WTC11 (cell line): ENCODE results near the gene KITLG. TPM values are rescaled to one million over a fixed set of nuclear protein-coding genes. Genes with fewer than 3 reads are reported as not detected.

Source experiments
- ATAC-seq: fragments of 200-7000 bp; cut with Tn5 transposase; 2 replicates; pipeline ENCODE4 v1.10.0; 2021; ENCODE audit warnings: mild to moderate bottlenecking, moderate library complexity
- CTCF ChIA-PET: fragments of 300-600 bp; sonication (Branson Sonifier 250); formaldehyde crosslinking; loops from one replicate; lab custom pipeline; 2021; ENCODE audit warnings: antibody characterized with exemption; lab: Charles Lee
- POLR2A ChIA-PET: fragments of 350-600 bp; sonication (Branson Sonifier 250); formaldehyde crosslinking; loops from one replicate; lab custom pipeline; 2021; ENCODE audit warnings: antibody characterized with exemption; lab: Charles Lee
- DNase-seq: peaks from one replicate; pipeline ENCODE4 v3.0.0; 2021; ENCODE audit warnings: low spot score
- H3K27ac Mint-ChIP-seq: 2 replicates; pipeline ENCODE4 v1.8.0; 2021; ENCODE audit warnings: mixed read lengths
- H3K27me3 Mint-ChIP-seq: 2 replicates; pipeline ENCODE4 v1.8.0; 2021; ENCODE audit warnings: low read depth, mild to moderate bottlenecking, moderate library complexity, mixed read lengths
- H3K36me3 Mint-ChIP-seq: 2 replicates; pipeline ENCODE4 v1.8.0; 2021; ENCODE audit warnings: mixed read lengths
- H3K4me1 Mint-ChIP-seq: 2 replicates; pipeline ENCODE4 v1.8.0; 2022; ENCODE audit warnings: mixed read lengths
- H3K4me3 Mint-ChIP-seq: 2 replicates; pipeline ENCODE4 v1.8.0; 2021; ENCODE audit warnings: mild to moderate bottlenecking, moderate library complexity, mixed read lengths
- H3K9me3 Mint-ChIP-seq: 2 replicates; pipeline ENCODE4 v1.8.0; 2021; ENCODE audit warnings: mixed read lengths
- E2F1 ChIP-seq: sonication (generic); formaldehyde crosslinking; IDR thresholded peaks from 2 replicates; pipeline ENCODE4 v1.8.0; 2022; ENCODE audit warnings: mild to moderate bottlenecking, missing genetic modification reagents
- E2F4 ChIP-seq: sonication (generic); formaldehyde crosslinking; IDR thresholded peaks from 2 replicates; pipeline ENCODE4 v1.8.1; 2022; ENCODE audit warnings: low read depth, mild to moderate bottlenecking, moderate library complexity, missing genetic modification reagents, borderline replicate concordance
- E2F5 ChIP-seq: sonication (generic); formaldehyde crosslinking; IDR thresholded peaks from 2 replicates; pipeline ENCODE4 v1.8.1; 2022; ENCODE audit warnings: mild to moderate bottlenecking, moderate library complexity, missing genetic modification reagents
- EMX1 ChIP-seq: fragments of 250-450 bp; sonication (Bioruptor Pico); IDR thresholded peaks from 2 replicates; pipeline ENCODE4 v1.8.0; 2021; ENCODE audit warnings: mild to moderate bottlenecking
- FOXK1 ChIP-seq: sonication (generic); formaldehyde crosslinking; IDR thresholded peaks from 2 replicates; pipeline ENCODE4 v1.8.0; 2022; ENCODE audit warnings: mild to moderate bottlenecking, moderate library complexity, missing genetic modification reagents
- GRHL2 ChIP-seq: fragments of 250-450 bp; sonication (Bioruptor Pico); IDR thresholded peaks from 2 replicates; pipeline ENCODE4 v1.8.0; 2022; ENCODE audit warnings: mild to moderate bottlenecking, moderate library complexity; ENCODE audit not compliant: insufficient replicate concordance, severe bottlenecking
- HMGXB4 ChIP-seq: sonication (generic); formaldehyde crosslinking; IDR thresholded peaks from 2 replicates; pipeline ENCODE4 v1.8.1; 2023; ENCODE audit warnings: mild to moderate bottlenecking, moderate library complexity, missing genetic modification reagents
- IRF1 ChIP-seq: sonication (generic); formaldehyde crosslinking; IDR thresholded peaks from 2 replicates; pipeline ENCODE4 v1.8.0; 2023; ENCODE audit warnings: missing genetic modification reagents
- JAZF1 ChIP-seq: fragments of 250-450 bp; sonication (Bioruptor Pico); IDR thresholded peaks from 2 replicates; pipeline ENCODE4 v1.9.0; 2021; ENCODE audit warnings: moderate library complexity, mild to moderate bottlenecking, inconsistent platforms
- NFYB ChIP-seq: sonication (generic); formaldehyde crosslinking; conservative IDR thresholded peaks from 2 replicates; pipeline ENCODE4 v1.8.0; 2022; ENCODE audit warnings: low read depth, missing genetic modification reagents
- NR1H2 ChIP-seq: sonication (generic); formaldehyde crosslinking; IDR thresholded peaks from 2 replicates; pipeline ENCODE4 v1.9.0; 2021; ENCODE audit warnings: mild to moderate bottlenecking, moderate library complexity, missing genetic modification reagents
- PREB ChIP-seq: sonication (generic); formaldehyde crosslinking; IDR thresholded peaks from 2 replicates; pipeline ENCODE4 v1.8.1; 2022; ENCODE audit warnings: mild to moderate bottlenecking, missing genetic modification reagents, moderate library complexity, borderline replicate concordance
- PRRX2 ChIP-seq: fragments of 250-450 bp; sonication (Bioruptor Pico); IDR thresholded peaks from 2 replicates; pipeline ENCODE4 v1.8.0; 2021; ENCODE audit warnings: mild to moderate bottlenecking
- RORB ChIP-seq: fragments of 250-450 bp; sonication (Bioruptor Pico); IDR thresholded peaks from 2 replicates; pipeline ENCODE4 v1.9.0; 2021; ENCODE audit warnings: mild to moderate bottlenecking
- SP1 ChIP-seq: sonication (generic); formaldehyde crosslinking; conservative IDR thresholded peaks from 2 replicates; pipeline ENCODE4 v1.8.1; 2022; ENCODE audit warnings: missing genetic modification reagents
- TEAD4 ChIP-seq: sonication (generic); formaldehyde crosslinking; IDR thresholded peaks from 2 replicates; pipeline ENCODE4 v1.8.0; 2022; ENCODE audit warnings: mild to moderate bottlenecking, missing genetic modification reagents
- ZNF138 ChIP-seq: sonication (generic); formaldehyde crosslinking; conservative IDR thresholded peaks from 2 replicates; pipeline ENCODE4 v1.8.1; 2022; ENCODE audit warnings: mild to moderate bottlenecking, moderate library complexity, missing genetic modification reagents
- ZNF396 ChIP-seq: fragments of 250-450 bp; sonication (Bioruptor Pico); IDR thresholded peaks from 2 replicates; pipeline ENCODE4 v1.8.0; 2021; ENCODE audit warnings: mild to moderate bottlenecking, moderate library complexity, borderline replicate concordance
- ZNF425 ChIP-seq: fragments of 250-450 bp; sonication (Bioruptor Pico); conservative IDR thresholded peaks from 2 replicates; pipeline ENCODE4 v1.9.0; 2021; ENCODE audit warnings: mild to moderate bottlenecking
- total RNA-seq: library from RNA; stranded (reverse); gene quantifications from 3 replicates; pipeline ENCODE4 v1.2.3, GENCODE V29; 2021

The KITLG gene
- total RNA-seq, 1 experiment from 2014 or later: 12.5 TPM

- no peak for TF ChIP-seq FOXK1
- TF ChIP-seq ZNF425 (CRISPR knock-in tag): no peak
- TF ChIP-seq IRF1 (CRISPR knock-in tag): no peak
- TF ChIP-seq GRHL2: no peak
Observed at GRCh38 chr12:88576866-88577265, 3.4 kb downstream of the KITLG start (continued).

GRCh38 chr12:88575361-88575970, 4.8 kb downstream of the KITLG start:
- ChIA-PET POLR2A (no interaction called here), CTCF (no interaction called here)
- no peak overlapping the region for H3K27ac Mint-ChIP-seq
- no peak for DNase-seq
- no peak overlapping the region for H3K4me3 Mint-ChIP-seq
- no peak for ATAC-seq
- H3K9me3 Mint-ChIP-seq: no peaks in the 10 kb centered on the region
- peaks cover 67% of the 10 kb centered on the region for H3K4me1 Mint-ChIP-seq
- no peaks in the 10 kb centered on the region for H3K36me3 Mint-ChIP-seq
- TF ChIP-seq ZNF396 (CRISPR knock-in tag) (no peak), SP1 (CRISPR knock-in tag) (no peak), PRRX2 (CRISPR knock-in tag) (no peak), NFYB (no peak), JAZF1 (CRISPR knock-in tag) (no peak), E2F4 (CRISPR knock-in tag) (no peak), E2F5 (CRISPR knock-in tag) (no peak), RORB (CRISPR knock-in tag) (no peak), HMGXB4 (CRISPR knock-in tag) (no peak), ZNF138 (CRISPR knock-in tag) (no peak), E2F1 (no peak), PREB (CRISPR knock-in tag) (no peak), NR1H2 (CRISPR knock-in tag) (no peak), EMX1 (no peak), TEAD4 (CRISPR knock-in tag) (no peak)
- H3K27me3 Mint-ChIP-seq: peaks cover 7% of the 10 kb centered on the region
